Bronchial epithelial cell (primary cell): Measurements from ENCODE around the gene FARP1. TPM values are rescaled to one million over a fixed set of nuclear protein-coding genes. Genes with fewer than 3 reads are reported as not detected.
A peak's percentile ranks its signal among the peaks of the same experiment; 100 is the strongest.

Source experiments
- DNase-seq: peaks from one replicate; pipeline ENCODE4 v3.0.0-alpha.2; 2010; ENCODE audit warnings: low read depth
- FAIRE-seq: peaks from 2 replicates; lab custom pipeline; 2011; peaks lifted over from hg19 to GRCh38; lab: Jason Lieb, UNC
- H3K27me3 ChIP-seq: 2 replicates; pipeline ENCODE4 v1.5.1; 2011; ENCODE audit warnings: low read length; ENCODE audit not compliant: control insufficient read depth, insufficient read depth
- H3K36me3 ChIP-seq: 2 replicates; pipeline ENCODE4 v1.5.1; 2011; ENCODE audit warnings: low read length; ENCODE audit not compliant: control insufficient read depth, insufficient read depth
- H3K4me3 ChIP-seq: 2 replicates; pipeline ENCODE4 v1.5.1; 2011; ENCODE audit warnings: mild to moderate bottlenecking, low read depth, low read length, control low read depth
- total RNA-seq: library from RNA; depleted of rRNA; stranded (reverse); fragments of >200 nt; gene quantifications from 2 replicates; pipeline ENCODE4 v1.2.1, GENCODE V29; 2014
- TF ChIP-seq, protein P1 (sequence below): IDR thresholded peaks from 2 replicates; pipeline ENCODE4 v1.5.1; 2011; ENCODE audit warnings: mild to moderate bottlenecking, moderate library complexity, low read length, control low read depth, inconsistent platforms; ENCODE audit not compliant: insufficient read depth, severe bottlenecking

Gene FARP1
- total RNA-seq, 1 donor from 2014 or later: 11.1 TPM

GRCh38 chr13:98347756-98348155 is 204.9 kb downstream of the FARP1 start:
- FAIRE-seq (no peak), DNase-seq (no peak)
- H3K4me3 ChIP-seq: no peak overlapping the region
- H3K36me3 ChIP-seq: no peaks in the 10 kb centered on the region
- no peaks in the 10 kb centered on the region for H3K27me3 ChIP-seq
- TF ChIP-seq, protein P1, sequence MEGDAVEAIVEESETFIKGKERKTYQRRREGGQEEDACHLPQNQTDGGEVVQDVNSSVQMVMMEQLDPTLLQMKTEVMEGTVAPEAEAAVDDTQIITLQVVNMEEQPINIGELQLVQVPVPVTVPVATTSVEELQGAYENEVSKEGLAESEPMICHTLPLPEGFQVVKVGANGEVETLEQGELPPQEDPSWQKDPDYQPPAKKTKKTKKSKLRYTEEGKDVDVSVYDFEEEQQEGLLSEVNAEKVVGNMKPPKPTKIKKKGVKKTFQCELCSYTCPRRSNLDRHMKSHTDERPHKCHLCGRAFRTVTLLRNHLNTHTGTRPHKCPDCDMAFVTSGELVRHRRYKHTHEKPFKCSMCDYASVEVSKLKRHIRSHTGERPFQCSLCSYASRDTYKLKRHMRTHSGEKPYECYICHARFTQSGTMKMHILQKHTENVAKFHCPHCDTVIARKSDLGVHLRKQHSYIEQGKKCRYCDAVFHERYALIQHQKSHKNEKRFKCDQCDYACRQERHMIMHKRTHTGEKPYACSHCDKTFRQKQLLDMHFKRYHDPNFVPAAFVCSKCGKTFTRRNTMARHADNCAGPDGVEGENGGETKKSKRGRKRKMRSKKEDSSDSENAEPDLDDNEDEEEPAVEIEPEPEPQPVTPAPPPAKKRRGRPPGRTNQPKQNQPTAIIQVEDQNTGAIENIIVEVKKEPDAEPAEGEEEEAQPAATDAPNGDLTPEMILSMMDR: no peak

DNA sequence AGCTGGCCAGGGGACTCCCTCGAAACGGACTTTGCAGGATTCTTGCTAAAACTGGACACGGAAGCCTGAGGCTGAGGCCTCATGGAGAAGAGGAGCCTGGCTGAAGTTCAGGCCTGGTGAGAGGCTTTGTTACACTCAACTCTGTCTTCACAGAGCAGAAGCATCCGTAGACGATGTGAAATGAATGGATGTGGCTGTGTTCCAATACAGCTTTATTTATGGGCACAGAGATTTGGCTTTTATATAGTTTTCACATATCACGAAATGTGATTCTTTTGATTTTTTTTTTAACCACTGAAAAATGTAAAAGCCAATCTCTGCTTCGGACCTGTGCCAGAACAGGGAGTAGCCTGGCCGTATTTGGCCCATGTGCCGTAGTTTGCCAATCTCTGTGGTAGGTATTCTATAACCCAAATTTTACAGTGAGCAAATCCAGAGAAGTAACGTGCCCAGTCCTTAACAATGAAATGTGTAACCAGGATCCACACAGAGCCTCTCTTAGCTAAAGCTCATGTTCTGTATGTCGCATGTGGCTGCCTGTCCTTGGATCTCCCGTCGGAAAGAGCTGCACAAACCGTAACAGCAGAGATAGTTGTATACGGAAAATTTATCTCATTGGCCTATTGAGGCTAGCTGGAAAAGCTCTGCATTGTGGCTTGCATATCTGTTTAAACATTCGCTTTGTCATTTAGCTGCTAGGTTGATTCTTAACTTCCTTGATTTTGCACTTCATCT is 205.7 kb downstream of the FARP1 start:
- no peak for DNase-seq
- H3K27me3 ChIP-seq: no peaks in the 10 kb centered on the region
- TF ChIP-seq, protein P1: no peak
- H3K36me3 ChIP-seq: no peaks in the 10 kb centered on the region
- no peak overlapping the region for H3K4me3 ChIP-seq
- no peak for FAIRE-seq

DNA sequence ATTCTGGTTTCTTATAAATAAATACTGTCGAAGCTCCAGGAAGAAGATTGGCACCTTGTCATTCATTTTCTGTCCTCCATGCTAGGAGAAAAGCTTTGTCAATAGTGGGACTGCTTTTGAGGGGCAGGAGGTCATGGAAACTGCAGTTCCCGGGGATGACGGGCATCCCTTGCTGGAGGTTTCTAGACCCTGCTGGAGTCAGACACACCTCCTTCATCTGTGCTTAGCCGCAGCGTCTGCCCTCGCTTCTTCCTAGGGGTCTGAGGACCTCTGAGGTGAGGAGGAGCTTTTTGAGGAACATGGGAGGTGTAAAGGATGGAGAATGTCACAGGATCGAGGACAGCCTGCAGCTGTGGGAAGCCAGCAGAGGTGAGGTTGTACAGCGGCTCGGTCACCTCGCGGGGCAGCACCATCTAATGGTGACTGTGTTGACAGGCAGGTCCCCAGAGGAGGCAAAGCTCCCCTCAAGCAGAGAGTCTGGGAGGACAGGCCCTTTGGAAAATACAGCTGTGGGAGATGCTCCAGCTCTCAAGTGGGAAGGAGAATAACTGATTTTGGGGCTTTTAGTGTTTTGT is 206.9 kb downstream of the FARP1 start:
- DNase-seq (no peak), FAIRE-seq (no peak)
- H3K36me3 ChIP-seq: no peaks in the 10 kb centered on the region
- no peak overlapping the region for H3K4me3 ChIP-seq
- TF ChIP-seq, protein P1: peak; percentile 5
- no peaks in the 10 kb centered on the region for H3K27me3 ChIP-seq

GRCh38 chr13:98350746-98351330 is 207.9 kb downstream of the FARP1 start:
- Histone ChIP-seq H3K27me3 (no peaks in the 10 kb centered on the region), H3K36me3 (no peaks in the 10 kb centered on the region), H3K4me3 (no peak overlapping the region)
- DNase-seq: no peak
- TF ChIP-seq, protein P1: no peak
- FAIRE-seq: no peak

DNA sequence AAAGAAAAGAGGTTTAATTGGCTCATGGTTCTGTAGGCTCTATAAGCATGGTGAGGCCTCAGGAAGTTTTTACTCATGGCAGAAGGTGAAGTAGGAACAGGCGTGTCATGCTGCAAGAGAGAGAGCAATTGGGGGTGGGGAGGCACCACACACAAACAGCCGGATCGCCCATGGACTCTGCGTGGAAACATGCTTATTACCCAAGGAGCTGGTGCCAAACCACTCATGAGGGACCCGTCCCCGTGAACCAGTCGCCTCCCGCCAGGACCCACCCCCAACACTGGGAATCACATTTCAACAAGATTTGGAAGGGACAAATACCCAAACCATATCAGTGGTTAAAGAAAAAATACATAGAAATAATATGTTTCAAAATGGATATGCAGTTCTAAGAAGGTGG is 208.7 kb downstream of the FARP1 start:
- FAIRE-seq: no peak
- no peak for DNase-seq
- H3K36me3 ChIP-seq: no peaks in the 10 kb centered on the region
- TF ChIP-seq, protein P1: no peak
- H3K27me3 ChIP-seq: no peaks in the 10 kb centered on the region
- no peak overlapping the region for H3K4me3 ChIP-seq
